DMS 273 treated with DMSO at 0.1 percent for 48 hours (cell line): ENCODE data around the gene ASAH2.
"Not testable (repeated sequence)": the region's sequence is repeated elsewhere in the genome, so short reads cannot be mapped to it uniquely, and the experiment has no call there.

Experiments used
- DNase-seq: peaks from one replicate; lab custom pipeline; 2025; lab: John Stamatoyannopoulos, UW

Gene ASAH2

GRCh38 chr10:50254479-50254878 lies 3.2 kb upstream of the ASAH2 start:
- DNase-seq = no peak

GRCh38 chr10:50250096-50250854 lies 1.0 kb downstream of the ASAH2 start:
- DNase-seq = no peak

- no peak for DNase-seq
Observed at GRCh38 chr10:50248598-50248997, 2.7 kb downstream of the ASAH2 start.

DNA sequence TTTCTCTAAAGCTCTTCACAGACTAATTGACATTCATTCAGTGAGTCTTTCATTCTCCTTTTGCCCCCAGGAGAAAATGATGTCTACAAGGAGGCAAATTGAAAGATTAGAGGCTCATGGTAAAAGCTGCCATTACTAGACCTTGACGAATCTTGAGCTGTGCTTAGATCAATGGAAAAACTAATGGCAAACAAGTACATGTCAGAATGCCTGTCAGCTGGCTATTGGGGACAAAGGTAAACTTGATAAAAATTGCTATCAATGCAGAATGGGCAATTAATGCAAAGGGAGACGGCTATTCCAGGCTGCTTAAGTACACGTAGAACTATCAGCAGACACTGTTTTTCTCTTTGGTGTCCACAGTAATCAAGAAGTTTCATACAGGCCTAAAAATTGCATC lies 3.3 kb downstream of the ASAH2 start:
- no peak for DNase-seq

GRCh38 chr10:50244201-50244600 lies 7.1 kb downstream of the ASAH2 start:
- no peak for DNase-seq

DNA sequence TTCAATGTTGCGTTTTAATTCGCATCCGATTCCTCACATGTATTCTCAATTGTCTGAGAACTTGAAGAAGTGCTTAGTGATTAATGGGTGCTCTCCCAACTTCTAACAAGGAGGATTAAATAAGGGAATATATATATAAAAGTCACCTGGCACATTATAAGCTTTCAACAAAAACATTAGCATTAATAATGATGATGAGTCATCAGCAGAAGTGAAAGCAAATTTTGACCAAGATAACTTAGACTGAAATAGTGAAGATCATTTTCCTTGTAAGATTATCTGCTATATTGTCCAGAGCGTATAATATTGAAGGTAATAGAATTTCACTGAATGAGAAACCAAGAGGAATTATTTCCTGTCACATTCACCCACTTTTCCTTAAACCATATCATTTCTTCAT lies 8.5 kb downstream of the ASAH2 start:
- DNase-seq = no peak

DNA sequence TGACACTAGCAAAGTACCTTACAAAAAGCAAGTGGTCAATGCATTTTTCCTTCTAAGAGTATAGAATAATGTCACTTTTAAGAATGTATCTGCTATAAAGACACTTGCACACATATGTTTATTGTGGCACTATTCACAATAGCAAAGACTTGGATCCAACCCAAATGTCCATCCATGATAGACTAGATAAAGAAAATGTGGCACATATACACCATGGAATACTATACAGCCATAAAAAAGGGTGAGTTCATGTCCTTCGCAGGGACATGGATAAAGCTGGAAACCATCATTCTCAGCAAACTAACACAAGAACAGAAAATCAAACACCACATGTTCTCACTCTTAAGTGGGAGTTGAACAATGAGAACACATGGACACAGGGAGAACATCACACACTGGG lies 9.8 kb downstream of the ASAH2 start:
- DNase-seq = not testable (repeated sequence)

DNA sequence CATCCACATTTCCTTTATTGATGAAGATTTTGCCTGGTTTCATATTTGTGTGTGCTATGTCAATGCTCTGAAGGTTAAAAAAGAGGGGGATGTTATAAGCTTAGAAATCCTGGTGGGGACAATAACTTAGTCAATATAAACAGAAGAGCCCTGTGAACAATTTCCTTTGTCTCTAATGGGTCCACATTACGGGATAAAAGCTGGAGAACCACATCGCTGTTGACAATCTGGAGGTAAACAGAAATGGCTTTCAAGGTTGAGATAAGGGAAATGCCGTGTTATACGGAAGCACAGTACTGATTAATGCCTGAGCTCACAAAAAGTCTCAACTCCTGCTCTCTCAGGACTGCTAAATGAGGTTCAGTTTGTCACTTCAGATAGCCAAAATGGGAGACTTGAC lies 16.8 kb downstream of the ASAH2 start:
- no peak for DNase-seq

- no peak for DNase-seq
Observed at GRCh38 chr10:50232261-50232639, 19.1 kb downstream of the ASAH2 start.

DNA sequence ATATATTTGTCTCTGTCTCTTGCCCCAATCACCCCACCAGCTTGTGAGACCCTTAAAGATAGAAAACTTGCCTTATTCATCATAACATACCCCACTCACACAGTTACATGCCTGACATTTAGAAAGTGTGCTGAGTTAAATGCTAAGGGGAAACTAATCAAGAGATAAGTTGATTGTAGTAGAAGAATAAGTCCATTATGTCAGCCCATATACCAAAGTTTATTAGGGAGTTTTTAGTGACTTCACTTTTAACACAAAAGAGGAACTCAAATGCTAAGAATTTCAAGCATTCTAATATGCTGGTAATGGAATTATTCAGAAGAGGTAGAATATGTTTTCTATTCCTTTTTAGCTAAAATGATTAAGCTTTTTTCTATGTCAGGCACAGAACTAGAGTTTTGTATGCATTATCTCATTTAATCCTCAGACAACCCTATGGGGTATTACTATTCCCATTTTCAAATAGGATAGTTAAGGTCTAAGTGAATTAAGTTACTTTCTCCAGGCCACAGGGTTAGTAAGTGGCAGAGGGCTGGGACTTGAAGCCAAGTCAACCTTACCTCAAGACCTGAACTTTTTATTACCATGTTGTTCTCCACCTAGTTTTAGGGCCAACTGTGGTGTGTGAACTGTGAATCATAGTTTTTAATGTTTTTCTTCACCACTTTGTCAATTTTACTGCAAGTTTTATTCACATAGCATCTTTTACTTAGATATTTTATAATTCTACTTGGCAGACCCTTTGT lies 19.6 kb downstream of the ASAH2 start:
- DNase-seq = no peak

DNA sequence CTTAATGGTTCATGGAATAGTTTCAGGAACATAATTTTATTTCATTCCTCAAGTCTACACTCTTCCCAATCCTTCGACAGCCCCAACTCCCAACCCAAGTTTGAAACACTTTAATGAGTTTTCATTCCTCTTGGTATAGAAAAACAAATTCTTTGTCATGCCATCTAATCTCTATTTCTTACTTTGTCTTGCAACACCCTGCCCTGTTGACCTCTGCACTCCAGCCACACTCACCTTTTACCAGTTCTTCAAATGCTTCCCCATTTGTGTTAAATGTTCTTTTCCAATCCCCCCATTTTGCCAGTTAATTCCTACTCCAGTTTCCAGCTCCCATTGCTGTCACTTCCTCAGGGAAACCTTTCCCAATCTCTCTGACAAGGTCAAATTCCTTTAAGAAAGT lies 21.9 kb downstream of the ASAH2 start:
- no peak for DNase-seq

- no peak for DNase-seq
Observed at GRCh38 chr10:50228672-50229071, 22.6 kb downstream of the ASAH2 start.

DNA sequence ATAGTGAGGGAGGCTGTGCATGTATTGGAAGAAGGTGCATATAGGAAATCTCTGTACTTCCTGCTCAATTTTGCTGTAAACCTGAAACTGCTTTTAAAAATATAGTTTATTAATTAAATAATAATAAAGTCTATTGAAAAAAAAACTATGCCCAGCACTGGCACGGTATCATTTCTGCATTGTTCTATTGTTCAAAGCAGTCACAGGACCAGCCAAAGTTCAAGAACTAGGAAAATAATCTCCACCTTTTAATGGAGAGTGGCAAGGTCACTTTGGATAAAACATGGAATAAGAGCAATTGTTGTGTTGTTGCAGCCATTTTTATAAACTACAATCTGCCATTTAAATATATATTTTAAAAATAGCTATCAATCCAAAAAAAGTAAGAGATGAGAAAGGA lies 24.7 kb downstream of the ASAH2 start:
- no peak for DNase-seq

GRCh38 chr10:50224330-50224952 lies 26.9 kb downstream of the ASAH2 start:
- peak; percentile 35 for DNase-seq

- DNase-seq = no peak
Observed at GRCh38 chr10:50222199-50222598, 29.1 kb downstream of the ASAH2 start.

GRCh38 chr10:50221470-50221869 lies 29.8 kb downstream of the ASAH2 start:
- no peak for DNase-seq

- no peak for DNase-seq
Observed at GRCh38 chr10:50219646-50220045, 31.7 kb downstream of the ASAH2 start.

- no peak for DNase-seq
Observed at GRCh38 chr10:50219200-50219599, 32.1 kb downstream of the ASAH2 start.

GRCh38 chr10:50216894-50217293 lies 34.4 kb downstream of the ASAH2 start:
- no peak for DNase-seq

DNA sequence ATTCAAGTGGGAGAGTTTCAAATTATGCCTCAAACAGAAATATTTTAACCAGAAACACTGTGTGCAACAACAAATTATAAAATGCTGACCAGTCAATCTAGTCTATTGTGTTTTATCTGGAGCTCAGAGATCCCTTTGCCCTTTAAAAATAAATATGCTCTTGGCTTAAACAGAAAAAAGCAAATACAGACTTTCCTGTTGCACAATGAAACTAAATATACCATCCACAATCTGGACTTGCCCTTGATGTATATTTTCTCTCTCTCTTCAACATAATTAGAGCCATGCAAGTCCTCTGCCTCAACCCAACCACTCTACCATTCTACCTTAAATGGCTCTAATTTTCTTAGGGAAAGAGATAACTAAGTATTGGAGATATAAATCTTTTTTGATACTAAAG lies 34.9 kb downstream of the ASAH2 start:
- no peak for DNase-seq

DNA sequence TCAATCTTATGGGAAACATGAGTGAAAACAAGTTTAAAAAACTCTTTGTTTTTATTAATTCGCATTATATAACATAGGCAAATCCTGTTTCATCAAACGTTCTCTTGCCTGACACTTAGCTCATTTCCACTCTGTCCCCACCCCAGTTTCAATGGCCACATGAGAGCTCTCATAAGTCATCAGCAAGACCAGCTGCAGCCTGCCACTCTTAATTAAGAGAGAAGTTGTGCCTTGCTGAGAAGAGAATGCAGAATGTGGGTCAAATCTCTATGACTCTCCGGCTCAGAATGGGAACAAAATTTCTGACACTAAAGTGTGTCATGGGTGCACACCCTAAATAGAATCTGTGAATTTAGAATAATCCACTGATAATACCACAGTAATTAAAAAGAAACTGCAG lies 39.6 kb downstream of the ASAH2 start:
- no peak for DNase-seq

DNA sequence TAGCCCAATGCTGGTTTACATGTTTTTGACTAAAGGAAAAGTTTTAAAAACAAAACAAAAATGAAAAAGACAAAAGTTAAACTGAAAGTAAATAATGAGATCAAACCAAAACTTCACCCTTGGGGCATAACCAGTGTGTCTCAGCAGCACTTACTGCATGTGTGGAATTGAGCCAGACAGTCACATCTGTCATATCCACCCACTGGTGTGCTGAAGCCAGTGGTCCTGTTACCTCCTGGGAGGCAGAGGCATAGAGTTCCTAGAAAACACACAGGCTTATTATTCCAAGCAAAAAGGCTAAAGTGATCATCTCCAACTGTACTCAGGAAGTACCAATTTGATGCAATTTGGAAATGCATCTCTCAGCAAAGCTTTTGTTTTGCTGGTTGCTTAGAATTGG lies 40.4 kb downstream of the ASAH2 start:
- DNase-seq = no peak
